Measurements from ENCODE around the gene NACC2. TPM values are rescaled to one million over a fixed set of nuclear protein-coding genes. Genes with fewer than 3 reads are reported as not detected.

The NACC2 gene
- polyA plus RNA-seq, 1 of the 3 experiments (the other 2 are of a cell fraction) = 22.1 TPM

- ChIA-PET CTCF (no interaction called here), POLR2A (interaction anchor here (1.2 kb wide), 1 partner anchor 25 kb away, joined by 4 read pairs; no protein-coding TSS in a partner anchor)
- peaks cover 93% of the 10 kb centered on the region for H3K79me2 ChIP-seq (ENCODE audit: insufficient read depth)
- H3K4me2 ChIP-seq = no peak overlapping the region
- H3K27me3 ChIP-seq (ENCODE audit: insufficient read depth) = no peaks in the 10 kb centered on the region
- no peaks in the 10 kb centered on the region for H3K9me2 ChIP-seq
- peaks cover 6 to 22% of the 10 kb centered on the region in 2 experiments for H3K36me3 ChIP-seq (replicated peaks in 1 of 2; ENCODE audit: control insufficient read depth in 1 of 2, insufficient read depth in 2 of 2, low read length in 1 of 2)
- H3K9me3 ChIP-seq = peaks cover 12% of the 10 kb centered on the region; the same call in 1 of the 2 replicates
- H2AFZ ChIP-seq (ENCODE audit: low read depth) = no peak overlapping the region
- no peak overlapping the region for H3K4me3 ChIP-seq (ENCODE audit: low read depth in 2 of 2, low read length in 1 of 2)
- peaks cover 5% of the 10 kb centered on the region for H3F3A ChIP-seq (replicated peaks; ENCODE audit: insufficient read depth)
- peaks cover 60% of the 10 kb centered on the region for H4K20me1 ChIP-seq (ENCODE audit: insufficient read depth)
- no peak overlapping the region for H3K9ac ChIP-seq
- TF ChIP-seq EP300 (IDR thresholded peaks at IDR 0.05; ENCODE audit: borderline replicate concordance in 1 of 2, low read depth in 1 of 2, low read length in 1 of 2) = no peak
- no peak for TF ChIP-seq RFX5 (IDR thresholded peaks at IDR 0.05; ENCODE audit: low read length)
- no peak for TF ChIP-seq RAD21 (IDR thresholded peaks at IDR 0.05; ENCODE audit: low read length)
- no peak for TF ChIP-seq SIN3A (IDR thresholded peaks at IDR 0.05; ENCODE audit: borderline replicate concordance, low read depth, low read length)
- no peak for TF ChIP-seq NFIC (IDR thresholded peaks at IDR 0.05; ENCODE audit: borderline replicate concordance)
- TF ChIP-seq NRF1 (IDR thresholded peaks at IDR 0.05; ENCODE audit: low read depth, low read length) = no peak
- TF ChIP-seq ELF1 (IDR thresholded peaks at IDR 0.05) = no peak
- TF ChIP-seq PBX3 (IDR thresholded peaks at IDR 0.05) = no peak
- TF ChIP-seq TAF1 (IDR thresholded peaks at IDR 0.05; ENCODE audit: borderline replicate concordance, low read depth, low read length) = no peak
- no peak for TF ChIP-seq USF1 (IDR thresholded peaks at IDR 0.05; ENCODE audit: borderline replicate concordance, low read depth)
- TF ChIP-seq, protein P1, sequence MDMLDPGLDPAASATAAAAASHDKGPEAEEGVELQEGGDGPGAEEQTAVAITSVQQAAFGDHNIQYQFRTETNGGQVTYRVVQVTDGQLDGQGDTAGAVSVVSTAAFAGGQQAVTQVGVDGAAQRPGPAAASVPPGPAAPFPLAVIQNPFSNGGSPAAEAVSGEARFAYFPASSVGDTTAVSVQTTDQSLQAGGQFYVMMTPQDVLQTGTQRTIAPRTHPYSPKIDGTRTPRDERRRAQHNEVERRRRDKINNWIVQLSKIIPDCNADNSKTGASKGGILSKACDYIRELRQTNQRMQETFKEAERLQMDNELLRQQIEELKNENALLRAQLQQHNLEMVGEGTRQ (IDR thresholded peaks at IDR 0.05; ENCODE audit: borderline replicate concordance, low read depth, low read length) = no peak
- no peak for TF ChIP-seq TCF12 (IDR thresholded peaks at IDR 0.05)
- TF ChIP-seq RXRA (IDR thresholded peaks at IDR 0.05; ENCODE audit: borderline replicate concordance, low read depth) = no peak
- TF ChIP-seq GATA2 (CRISPR knock-in tag; IDR thresholded peaks at IDR 0.05) = no peak
- TF ChIP-seq RCOR1 (IDR thresholded peaks at IDR 0.05; ENCODE audit: low read length) = no peak
- no peak for TF ChIP-seq MXI1 (IDR thresholded peaks at IDR 0.05; ENCODE audit: low read depth, low read length)
- TF ChIP-seq CHD2 (IDR thresholded peaks at IDR 0.05; ENCODE audit: low read length, partially characterized antibody) = no peak
- TF ChIP-seq YY1 (IDR thresholded peaks at IDR 0.05; ENCODE audit: low read depth) = no peak
- TF ChIP-seq SMC3 (IDR thresholded peaks at IDR 0.05; ENCODE audit: low read depth, low read length) = no peak
- no peak for TF ChIP-seq EZH2phosphoT487 (IDR thresholded peaks at IDR 0.05; ENCODE audit: borderline replicate concordance, low read depth)
- WGBS (ENCODE audit: low lambda C conversion rate) = 95% methylated on average over 16 of the region's 18 CpGs
- no peak overlapping the region for H3K27ac ChIP-seq (ENCODE audit: low read depth in 2 of 2, low read length in 1 of 2)
- DNase-seq = no peak
- H3K4me1 ChIP-seq (ENCODE audit: control insufficient read depth in 1 of 2, insufficient read depth in 2 of 2, low read depth in 1 of 2, low read length in 1 of 2) = no peaks in the 10 kb centered on the region
Measured at GRCh38 chr9:136043441-136043991, 51.6 kb downstream of the NACC2 start.
